HL-60 (cell line): Measurements from ENCODE around the gene KIAA1217.

Source experiments
- DNase-seq, 2 experiments: peaks; one replicate each; pipeline ENCODE4 v3.0.0-alpha.2; 2010 to 2020; ENCODE audit warnings: low read depth in 1 of 2, low spot score in 1 of 2
- H3K27ac ChIP-seq: fragments of 250-450 bp; sonication (Bioruptor Pico); replicated peaks from 2 replicates; pipeline ENCODE4 v1.5.1; 2020; ENCODE audit warnings: mild to moderate bottlenecking, moderate library complexity
- H3K27me3 ChIP-seq: fragments of 250-450 bp; sonication (Bioruptor Pico); 2 replicates; pipeline ENCODE4 v1.5.1; 2021; ENCODE audit warnings: mild to moderate bottlenecking, moderate library complexity; ENCODE audit not compliant: insufficient read depth, poor library complexity, severe bottlenecking
- H3K4me3 ChIP-seq: replicated peaks from 2 replicates; pipeline ENCODE4 v1.5.1; 2011; ENCODE audit warnings: mild to moderate bottlenecking, control low read depth, low read length; ENCODE audit not compliant: insufficient read depth
- GABPA ChIP-seq: IDR thresholded peaks from 2 replicates; pipeline ENCODE4 v1.6.1; 2012; ENCODE audit warnings: low read depth
- POLR2AphosphoS5 ChIP-seq: IDR thresholded peaks from 2 replicates; pipeline ENCODE4 v1.6.1; 2012; ENCODE audit warnings: low read depth
- SPI1 ChIP-seq: IDR thresholded peaks from 2 replicates; pipeline ENCODE4 v1.6.1; 2012; ENCODE audit warnings: low read depth, mild to moderate bottlenecking, borderline replicate concordance
- TF ChIP-seq, protein P1 (sequence below): IDR thresholded peaks from one replicate; pipeline ENCODE4 v1.5.1; 2011; ENCODE audit warnings: low read length, control low read depth, inconsistent platforms; ENCODE audit not compliant: insufficient read depth
- TF ChIP-seq, protein P2 (sequence below): IDR thresholded peaks from 2 replicates; pipeline ENCODE4 v1.6.1; 2012; ENCODE audit warnings: low read depth; ENCODE audit not compliant: insufficient replicate concordance

KIAA1217 gene

DNA sequence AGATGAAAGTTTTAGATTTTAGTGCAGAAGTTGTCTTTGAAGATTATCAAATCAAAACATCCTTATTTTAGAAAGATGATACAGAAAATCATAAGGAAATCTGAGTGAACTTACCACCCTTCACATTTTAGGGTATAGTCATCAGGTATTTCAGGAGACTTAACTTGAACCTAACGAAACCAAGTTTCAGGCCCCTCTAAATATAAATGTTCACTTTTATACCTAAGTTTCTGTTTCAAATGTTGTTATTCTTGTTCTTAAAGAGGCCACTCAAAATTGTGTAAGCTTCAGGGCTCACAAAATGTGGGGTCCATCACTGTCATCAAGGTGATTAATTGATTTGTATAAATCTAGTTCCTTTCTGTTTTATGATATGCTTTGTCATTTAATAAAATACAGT, 216.2 kb downstream of the KIAA1217 start:
- Histone ChIP-seq H3K27me3 (no peaks in the 10 kb centered on the region), H3K27ac (no peak overlapping the region), H3K4me3 (no peak overlapping the region)
- TF ChIP-seq GABPA (no peak), SPI1 (no peak), POLR2AphosphoS5 (no peak)
- TF ChIP-seq, protein P1, sequence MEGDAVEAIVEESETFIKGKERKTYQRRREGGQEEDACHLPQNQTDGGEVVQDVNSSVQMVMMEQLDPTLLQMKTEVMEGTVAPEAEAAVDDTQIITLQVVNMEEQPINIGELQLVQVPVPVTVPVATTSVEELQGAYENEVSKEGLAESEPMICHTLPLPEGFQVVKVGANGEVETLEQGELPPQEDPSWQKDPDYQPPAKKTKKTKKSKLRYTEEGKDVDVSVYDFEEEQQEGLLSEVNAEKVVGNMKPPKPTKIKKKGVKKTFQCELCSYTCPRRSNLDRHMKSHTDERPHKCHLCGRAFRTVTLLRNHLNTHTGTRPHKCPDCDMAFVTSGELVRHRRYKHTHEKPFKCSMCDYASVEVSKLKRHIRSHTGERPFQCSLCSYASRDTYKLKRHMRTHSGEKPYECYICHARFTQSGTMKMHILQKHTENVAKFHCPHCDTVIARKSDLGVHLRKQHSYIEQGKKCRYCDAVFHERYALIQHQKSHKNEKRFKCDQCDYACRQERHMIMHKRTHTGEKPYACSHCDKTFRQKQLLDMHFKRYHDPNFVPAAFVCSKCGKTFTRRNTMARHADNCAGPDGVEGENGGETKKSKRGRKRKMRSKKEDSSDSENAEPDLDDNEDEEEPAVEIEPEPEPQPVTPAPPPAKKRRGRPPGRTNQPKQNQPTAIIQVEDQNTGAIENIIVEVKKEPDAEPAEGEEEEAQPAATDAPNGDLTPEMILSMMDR = no peak
- TF ChIP-seq, protein P2, sequence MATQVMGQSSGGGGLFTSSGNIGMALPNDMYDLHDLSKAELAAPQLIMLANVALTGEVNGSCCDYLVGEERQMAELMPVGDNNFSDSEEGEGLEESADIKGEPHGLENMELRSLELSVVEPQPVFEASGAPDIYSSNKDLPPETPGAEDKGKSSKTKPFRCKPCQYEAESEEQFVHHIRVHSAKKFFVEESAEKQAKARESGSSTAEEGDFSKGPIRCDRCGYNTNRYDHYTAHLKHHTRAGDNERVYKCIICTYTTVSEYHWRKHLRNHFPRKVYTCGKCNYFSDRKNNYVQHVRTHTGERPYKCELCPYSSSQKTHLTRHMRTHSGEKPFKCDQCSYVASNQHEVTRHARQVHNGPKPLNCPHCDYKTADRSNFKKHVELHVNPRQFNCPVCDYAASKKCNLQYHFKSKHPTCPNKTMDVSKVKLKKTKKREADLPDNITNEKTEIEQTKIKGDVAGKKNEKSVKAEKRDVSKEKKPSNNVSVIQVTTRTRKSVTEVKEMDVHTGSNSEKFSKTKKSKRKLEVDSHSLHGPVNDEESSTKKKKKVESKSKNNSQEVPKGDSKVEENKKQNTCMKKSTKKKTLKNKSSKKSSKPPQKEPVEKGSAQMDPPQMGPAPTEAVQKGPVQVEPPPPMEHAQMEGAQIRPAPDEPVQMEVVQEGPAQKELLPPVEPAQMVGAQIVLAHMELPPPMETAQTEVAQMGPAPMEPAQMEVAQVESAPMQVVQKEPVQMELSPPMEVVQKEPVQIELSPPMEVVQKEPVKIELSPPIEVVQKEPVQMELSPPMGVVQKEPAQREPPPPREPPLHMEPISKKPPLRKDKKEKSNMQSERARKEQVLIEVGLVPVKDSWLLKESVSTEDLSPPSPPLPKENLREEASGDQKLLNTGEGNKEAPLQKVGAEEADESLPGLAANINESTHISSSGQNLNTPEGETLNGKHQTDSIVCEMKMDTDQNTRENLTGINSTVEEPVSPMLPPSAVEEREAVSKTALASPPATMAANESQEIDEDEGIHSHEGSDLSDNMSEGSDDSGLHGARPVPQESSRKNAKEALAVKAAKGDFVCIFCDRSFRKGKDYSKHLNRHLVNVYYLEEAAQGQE = no peak
- DNase-seq = no peak

DNA sequence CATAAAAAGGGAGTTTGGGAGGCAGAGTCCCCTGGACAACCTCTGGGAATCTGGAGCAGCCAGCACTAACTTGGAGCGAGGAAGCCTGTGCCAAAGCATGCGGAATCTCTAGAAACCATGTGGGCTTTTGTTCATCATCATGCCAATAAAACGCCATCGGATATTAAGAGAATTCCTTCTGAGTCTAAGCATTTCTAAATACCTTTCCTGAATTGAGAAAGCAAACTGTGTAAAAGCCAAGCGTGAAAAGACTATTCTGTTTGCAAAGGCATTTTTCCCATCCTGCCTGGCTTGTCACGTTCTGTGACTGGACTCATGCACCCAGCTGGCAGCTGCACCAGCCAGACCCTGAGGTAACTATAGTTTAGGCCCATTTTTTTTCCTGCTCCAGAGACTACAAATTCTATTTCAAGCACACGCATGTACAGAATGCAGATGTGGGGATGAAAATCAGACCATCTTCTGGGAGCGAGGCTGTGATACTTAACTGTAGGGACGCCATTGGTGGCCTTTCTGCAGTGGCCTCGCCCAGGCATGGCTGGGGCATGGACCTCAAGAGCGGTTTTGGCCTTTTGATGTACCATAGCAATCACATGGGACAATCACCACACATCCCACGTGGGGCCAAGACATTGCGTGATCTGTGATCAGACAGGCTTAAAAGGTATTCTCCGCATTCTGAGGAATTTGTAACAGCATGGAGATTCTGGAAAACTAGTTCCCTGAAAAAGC, 218.9 kb downstream of the KIAA1217 start:
- TF ChIP-seq SPI1 = no peak
- no peak for TF ChIP-seq GABPA
- TF ChIP-seq, protein P1 = no peak
- TF ChIP-seq, protein P2 = no peak
- TF ChIP-seq POLR2AphosphoS5 = no peak
- no peak for DNase-seq
- H3K27ac ChIP-seq = no peak overlapping the region

DNA sequence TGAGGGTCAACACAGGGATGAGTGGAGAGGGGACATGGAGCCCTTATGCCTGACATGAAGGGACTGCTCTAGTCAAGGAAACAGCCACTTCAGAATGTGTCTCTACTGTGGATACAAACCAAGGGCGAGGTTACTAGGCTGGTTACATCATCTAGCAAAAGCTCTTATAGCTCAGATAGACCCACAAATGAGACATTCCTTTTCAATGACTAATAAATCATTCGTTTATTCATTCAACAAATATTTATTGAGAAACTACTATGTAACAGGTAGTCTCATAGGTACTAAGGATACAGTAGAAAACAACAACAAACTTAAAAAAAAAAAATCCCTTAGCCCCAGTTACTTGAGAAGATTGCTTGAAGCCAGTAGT, 219.5 kb downstream of the KIAA1217 start:
- no peak overlapping the region for H3K4me3 ChIP-seq
- TF ChIP-seq GABPA (no peak), POLR2AphosphoS5 (no peak), SPI1 (no peak)
- TF ChIP-seq, protein P1 = no peak
- TF ChIP-seq, protein P2 = no peak
- no peaks in the 10 kb centered on the region for H3K27me3 ChIP-seq
- DNase-seq = no peak
- H3K27ac ChIP-seq = no peak overlapping the region

More for the DNA sequence above, 218.9 kb downstream of the KIAA1217 start:
- H3K4me3 ChIP-seq = no peak overlapping the region
- no peaks in the 10 kb centered on the region for H3K27me3 ChIP-seq
